ENCODE measurements around the gene USP35.
"Not testable (repeated sequence)": the region's sequence is repeated elsewhere in the genome, so short reads cannot be mapped to it uniquely, and the experiment has no call there.

The USP35 gene

GRCh38 chr11:78213526-78214330 lies 25.0 kb downstream of the USP35 start:
- Mint-ChIP-seq H3K27ac (no peak overlapping the region), H3K4me3 (no peak overlapping the region), H3K36me3 (ENCODE audit: low read depth) (peaks cover 63% of the 10 kb centered on the region), H3K4me1 (ENCODE audit: low read depth) (peaks cover 21% of the 10 kb centered on the region), H3K9me3 (no peaks in the 10 kb centered on the region), H3K27me3 (ENCODE audit: low read depth) (no peaks in the 10 kb centered on the region)

- Mint-ChIP-seq H3K4me1 (ENCODE audit: low read depth) (peaks cover 20% of the 10 kb centered on the region), H3K4me3 (no peak overlapping the region), H3K27ac (no peak overlapping the region)
Measured at GRCh38 chr11:78214331-78215194, 25.8 kb downstream of the USP35 start.

DNA sequence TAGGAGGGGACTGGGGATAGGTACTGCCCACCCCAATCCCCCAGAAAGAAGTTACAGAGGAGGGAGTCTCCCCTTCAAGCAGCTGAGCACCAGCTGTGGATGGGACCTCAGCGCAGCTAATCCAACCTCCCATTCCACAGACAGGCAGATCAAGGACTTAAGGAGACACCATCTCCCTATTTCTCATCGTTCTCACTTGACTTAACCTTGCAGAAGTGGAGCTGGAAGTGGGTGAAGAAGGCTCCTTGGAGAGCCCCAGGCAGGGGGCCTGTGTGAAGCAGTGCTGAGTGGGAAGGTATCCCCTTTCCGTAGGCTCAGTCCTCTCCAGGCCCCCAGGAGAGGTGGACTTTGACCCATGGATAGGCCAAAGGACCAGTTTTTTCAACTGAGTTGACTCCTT lies 27.3 kb downstream of the USP35 start:
- H3K36me3 Mint-ChIP-seq (ENCODE audit: low read depth) = peaks cover 56% of the 10 kb centered on the region
- H3K27ac Mint-ChIP-seq = no peak overlapping the region
- H3K4me1 Mint-ChIP-seq (ENCODE audit: low read depth) = peaks cover 22% of the 10 kb centered on the region
- H3K27me3 Mint-ChIP-seq (ENCODE audit: low read depth) = no peaks in the 10 kb centered on the region
- H3K9me3 Mint-ChIP-seq = no peaks in the 10 kb centered on the region
- H3K4me3 Mint-ChIP-seq = no peak overlapping the region

More at GRCh38 chr11:78214331-78215194, 25.8 kb downstream of the USP35 start:
- H3K36me3 Mint-ChIP-seq (ENCODE audit: low read depth) = peaks cover 60% of the 10 kb centered on the region
- no peaks in the 10 kb centered on the region for H3K27me3 Mint-ChIP-seq (ENCODE audit: low read depth)
- H3K9me3 Mint-ChIP-seq = no peaks in the 10 kb centered on the region

- H3K27ac Mint-ChIP-seq = peak overlapping the region; percentile 1
- H3K27me3 Mint-ChIP-seq (ENCODE audit: low read depth) = no peaks in the 10 kb centered on the region
- H3K9me3 Mint-ChIP-seq = no peaks in the 10 kb centered on the region
- H3K4me1 Mint-ChIP-seq (ENCODE audit: low read depth) = peaks cover 22% of the 10 kb centered on the region
- no peak overlapping the region for H3K4me3 Mint-ChIP-seq
- H3K36me3 Mint-ChIP-seq (ENCODE audit: low read depth) = peaks cover 57% of the 10 kb centered on the region
Measured at GRCh38 chr11:78216571-78217287, 28.0 kb downstream of the USP35 start.

- H3K4me1 Mint-ChIP-seq (ENCODE audit: low read depth) = peaks cover 20% of the 10 kb centered on the region
- H3K27ac Mint-ChIP-seq = peak overlapping the region; percentile 72
- no peak overlapping the region for H3K4me3 Mint-ChIP-seq
- H3K9me3 Mint-ChIP-seq = no peaks in the 10 kb centered on the region
- peaks cover 50% of the 10 kb centered on the region for H3K36me3 Mint-ChIP-seq (ENCODE audit: low read depth)
- no peaks in the 10 kb centered on the region for H3K27me3 Mint-ChIP-seq (ENCODE audit: low read depth)
Measured at GRCh38 chr11:78217650-78218541, 29.2 kb downstream of the USP35 start.

DNA sequence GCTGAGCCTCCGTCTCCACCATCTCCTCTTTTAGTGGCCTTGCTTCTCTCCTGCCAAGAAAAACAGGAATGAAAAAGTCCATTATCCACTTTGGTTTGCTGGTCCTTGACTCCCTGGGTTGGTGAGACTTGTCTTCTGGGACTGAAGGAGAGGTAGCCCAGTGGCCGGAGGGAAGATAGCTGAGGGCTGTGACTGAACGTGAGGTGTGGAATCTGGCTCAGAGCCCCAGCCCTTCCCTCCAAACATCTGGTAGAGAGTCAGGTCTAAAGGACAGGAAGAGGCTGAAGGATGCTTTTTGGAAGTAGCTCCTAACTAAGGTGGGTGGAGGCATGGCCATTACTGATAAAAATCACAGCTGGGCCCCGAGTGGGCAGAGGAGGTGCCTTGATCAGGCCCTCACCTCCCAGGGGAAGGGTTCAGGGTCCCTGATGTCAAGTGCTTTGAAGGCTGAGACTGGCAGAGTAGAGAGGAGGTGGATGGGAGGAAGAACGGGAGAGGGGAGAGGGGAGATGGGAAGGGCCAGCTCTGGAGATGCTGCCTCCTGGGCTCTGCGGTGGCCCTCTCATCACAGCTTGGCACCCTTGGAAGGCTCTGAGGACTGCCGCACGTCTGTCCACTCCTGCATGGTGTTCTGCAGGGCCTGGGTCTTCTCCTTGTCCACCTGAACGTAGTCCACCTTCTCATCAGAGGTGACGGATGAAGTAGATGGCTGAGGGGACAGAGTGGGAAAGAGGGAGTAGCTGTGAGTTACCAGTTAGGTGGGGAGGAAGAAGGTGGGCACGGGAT lies 30.2 kb downstream of the USP35 start:
- H3K4me1 Mint-ChIP-seq (ENCODE audit: low read depth) = peaks cover 21% of the 10 kb centered on the region
- no peak overlapping the region for H3K4me3 Mint-ChIP-seq
- H3K36me3 Mint-ChIP-seq (ENCODE audit: low read depth) = peaks cover 57% of the 10 kb centered on the region
- no peaks in the 10 kb centered on the region for H3K9me3 Mint-ChIP-seq
- H3K27ac Mint-ChIP-seq = peak overlapping the region; percentile 29
- H3K27me3 Mint-ChIP-seq (ENCODE audit: low read depth) = no peaks in the 10 kb centered on the region

DNA sequence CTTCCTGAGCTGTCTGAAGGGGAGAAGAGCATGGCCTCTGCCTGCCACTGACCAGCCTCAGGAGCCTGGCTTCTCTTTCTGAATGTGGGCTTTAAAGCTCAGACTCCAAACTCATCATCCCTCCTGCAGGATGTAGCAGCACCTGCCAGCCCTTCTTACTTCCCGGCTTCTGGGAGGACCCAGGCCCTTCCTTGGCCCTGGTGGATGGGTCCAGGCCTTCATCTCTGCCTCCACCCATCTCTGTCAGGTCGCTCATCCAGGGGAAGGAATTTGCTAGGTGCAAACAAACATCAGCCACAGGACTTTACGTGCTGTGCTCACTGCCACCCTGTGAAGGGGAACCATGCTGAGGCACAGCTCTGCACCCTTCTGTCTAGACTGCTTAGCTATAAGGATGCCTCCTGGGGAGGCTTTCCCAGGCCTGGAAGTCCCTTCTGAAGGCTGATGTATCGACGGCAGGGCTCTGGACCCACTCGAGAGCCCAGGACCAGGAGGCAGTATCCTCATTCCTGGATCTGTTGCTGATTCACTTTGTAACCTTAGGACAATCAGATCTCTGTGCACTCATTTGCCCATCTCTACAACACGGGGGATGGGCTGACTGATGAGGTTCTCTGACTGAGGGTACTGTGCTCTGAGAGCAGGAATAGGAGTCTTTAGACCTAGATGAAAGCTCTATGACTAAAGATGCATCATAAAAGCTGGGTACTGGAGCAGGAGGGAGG lies 30.9 kb downstream of the USP35 start:
- H3K36me3 Mint-ChIP-seq (ENCODE audit: low read depth) = peaks cover 61% of the 10 kb centered on the region
- no peaks in the 10 kb centered on the region for H3K9me3 Mint-ChIP-seq
- H3K4me3 Mint-ChIP-seq = no peak overlapping the region
- H3K27me3 Mint-ChIP-seq (ENCODE audit: low read depth) = no peaks in the 10 kb centered on the region
- H3K27ac Mint-ChIP-seq = peak overlapping the region; percentile 15
- H3K4me1 Mint-ChIP-seq (ENCODE audit: low read depth) = peaks cover 25% of the 10 kb centered on the region

- Mint-ChIP-seq H3K27ac (peak overlapping the region; percentile 29), H3K4me3 (no peak overlapping the region), H3K27me3 (ENCODE audit: low read depth) (no peaks in the 10 kb centered on the region), H3K4me1 (ENCODE audit: low read depth) (peaks cover 33% of the 10 kb centered on the region), H3K36me3 (ENCODE audit: low read depth) (peaks cover 64% of the 10 kb centered on the region), H3K9me3 (no peaks in the 10 kb centered on the region)
Measured at GRCh38 chr11:78220218-78221157, 31.8 kb downstream of the USP35 start.

DNA sequence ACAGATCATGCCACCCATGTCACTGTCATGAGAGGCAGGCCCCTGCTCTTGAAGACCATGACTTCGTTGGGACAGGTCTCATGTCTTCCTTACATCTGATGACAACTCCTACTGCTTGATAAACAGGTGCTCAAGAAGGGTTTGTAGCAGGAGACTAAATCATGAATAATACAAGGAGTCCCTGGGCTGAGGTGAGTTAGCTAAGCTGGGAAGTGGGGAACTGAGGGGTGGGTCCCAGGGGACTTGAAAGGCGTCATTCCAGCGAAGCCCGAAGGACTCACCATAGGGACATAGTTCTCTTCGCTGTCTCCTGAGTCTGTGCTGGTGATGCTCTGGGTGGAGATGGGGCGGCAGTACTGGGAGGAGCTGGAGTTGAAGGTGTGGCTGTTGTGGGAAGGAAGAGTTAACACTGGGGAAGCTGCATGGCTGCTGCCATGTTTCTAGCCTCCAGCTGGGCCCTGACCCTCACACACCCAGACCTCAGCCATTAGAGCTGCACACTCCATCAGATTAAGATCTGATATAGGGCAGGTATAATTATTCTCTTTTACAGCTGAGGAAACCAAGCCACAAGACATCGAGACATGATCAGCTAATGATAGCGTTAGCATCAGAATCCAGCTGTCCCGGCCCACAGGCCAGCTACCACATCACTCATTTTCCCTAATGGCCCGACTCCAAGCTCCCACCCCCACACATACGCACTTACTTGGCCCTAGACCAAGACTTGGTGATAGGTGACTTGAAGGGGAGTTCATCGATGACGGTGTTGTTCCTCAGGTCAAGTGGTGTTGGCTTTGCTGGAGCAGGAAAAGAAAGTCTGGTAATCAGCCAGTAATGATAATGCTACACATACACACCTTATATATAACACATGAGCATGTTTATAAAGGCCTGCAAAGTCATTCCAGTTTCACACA lies 32.9 kb downstream of the USP35 start:
- peaks cover 39% of the 10 kb centered on the region for H3K4me1 Mint-ChIP-seq (ENCODE audit: low read depth)
- H3K4me3 Mint-ChIP-seq = no peak overlapping the region
- H3K27ac Mint-ChIP-seq = peak overlapping the region; percentile 29
- H3K9me3 Mint-ChIP-seq = no peaks in the 10 kb centered on the region
- H3K27me3 Mint-ChIP-seq (ENCODE audit: low read depth) = no peaks in the 10 kb centered on the region
- H3K36me3 Mint-ChIP-seq (ENCODE audit: low read depth) = peaks cover 62% of the 10 kb centered on the region

DNA sequence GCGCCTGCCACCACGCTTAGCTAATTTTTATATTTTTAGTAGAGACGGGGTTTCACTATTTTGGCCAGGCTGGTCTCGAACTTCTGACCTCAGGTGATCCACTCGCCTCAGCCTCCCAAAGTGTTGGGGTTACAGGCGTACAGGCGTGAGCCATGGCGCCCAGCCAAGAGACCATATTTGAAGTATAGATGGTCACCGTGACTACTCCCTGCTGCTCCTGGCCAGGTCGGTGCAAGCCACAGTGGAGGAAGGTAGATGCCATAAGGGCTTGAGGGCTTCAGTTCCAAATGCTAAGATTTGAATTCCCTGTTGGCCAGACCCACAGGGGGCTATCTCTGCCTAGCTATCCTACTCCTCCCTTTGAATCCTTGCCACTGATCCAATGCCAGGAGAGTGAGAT lies 34.0 kb downstream of the USP35 start:
- not testable (repeated sequence) for H3K27ac Mint-ChIP-seq; H3K27me3 Mint-ChIP-seq (ENCODE audit: low read depth); H3K9me3 Mint-ChIP-seq; H3K4me3 Mint-ChIP-seq
- Mint-ChIP-seq H3K4me1 (ENCODE audit: low read depth) (peaks cover 42% of the 10 kb centered on the region), H3K36me3 (ENCODE audit: low read depth) (peaks cover 60% of the 10 kb centered on the region)

DNA sequence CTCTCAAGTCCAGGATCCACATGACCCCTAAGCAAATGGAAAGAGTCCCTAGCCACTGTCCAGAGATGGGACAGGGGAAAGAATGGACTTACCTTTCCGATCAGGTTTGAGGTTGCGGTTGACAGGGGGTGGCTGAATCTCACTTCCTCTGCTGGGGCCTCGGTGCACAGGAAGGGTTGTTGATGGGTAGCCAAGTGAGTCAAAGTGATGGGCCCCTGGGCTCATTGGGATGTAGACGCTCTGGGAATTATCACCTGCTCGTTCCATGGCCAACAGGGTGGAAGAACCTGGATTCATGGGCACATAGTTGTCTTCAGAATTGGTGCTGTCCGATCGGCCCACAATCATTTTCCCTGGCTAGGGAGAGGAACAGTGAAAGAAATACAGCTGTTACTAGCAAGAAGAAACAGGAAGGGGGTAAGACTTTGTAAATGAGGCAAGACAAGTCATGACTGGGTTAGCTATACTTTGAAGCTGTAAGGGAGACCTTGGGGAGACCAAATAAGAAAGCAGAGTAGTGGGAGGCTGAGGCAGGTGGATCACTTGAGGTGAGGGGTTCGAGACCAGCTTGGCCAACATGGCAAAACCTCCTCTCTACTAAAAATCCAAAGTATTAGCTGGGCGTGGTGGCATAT lies 34.7 kb downstream of the USP35 start:
- H3K4me3 Mint-ChIP-seq = no peak overlapping the region
- H3K9me3 Mint-ChIP-seq = no peaks in the 10 kb centered on the region
- no peaks in the 10 kb centered on the region for H3K27me3 Mint-ChIP-seq (ENCODE audit: low read depth)
- peaks cover 45% of the 10 kb centered on the region for H3K4me1 Mint-ChIP-seq (ENCODE audit: low read depth)
- peaks cover 55% of the 10 kb centered on the region for H3K36me3 Mint-ChIP-seq (ENCODE audit: low read depth)
- no peak overlapping the region for H3K27ac Mint-ChIP-seq
